Measurements from ENCODE around the gene EMC1.
A peak's percentile ranks its signal among the peaks of the same experiment; 100 is the strongest.
"Not testable (repeated sequence)": the region's sequence is repeated elsewhere in the genome, so short reads cannot be mapped to it uniquely, and the experiment has no call there.

EMC1 gene

GRCh38 chr1:19251305-19252196 is at the start of gene EMC1, which contains the start of gene MRTO4:
TSS of gene EMC1 (minus strand) at chr1:19251524. CDS start at chr1:19251509, 15 bp downstream.
TSS of gene MRTO4 (plus strand) at chr1:19251805. CDS start at chr1:19251836, 31 bp downstream.
- DNase-seq (ENCODE audit: low read depth): peak; percentile 81

DNA sequence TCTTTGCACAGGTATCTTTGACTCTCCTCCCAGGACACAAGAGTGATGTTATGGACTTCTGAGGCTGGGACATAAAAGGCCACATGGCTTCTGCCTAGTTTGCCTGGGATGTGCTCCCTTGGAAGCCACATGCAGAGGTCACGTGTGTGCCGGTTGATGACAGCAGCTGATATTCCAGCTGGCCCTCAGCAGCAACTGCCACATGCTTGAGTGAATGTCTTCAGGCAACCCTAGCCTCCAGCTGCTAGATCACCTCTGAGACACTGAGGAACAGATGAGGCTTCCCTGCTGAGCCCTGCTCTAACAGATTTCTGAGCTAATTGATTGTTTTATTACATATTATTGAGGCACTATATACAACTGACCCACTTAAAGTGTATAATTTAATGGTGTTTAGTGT is 48.9 kb upstream of the EMC1 start:
- no peak for DNase-seq (ENCODE audit: low read depth)

GRCh38 chr1:19294638-19295037 is 43.3 kb upstream of the EMC1 start:
- no peak for DNase-seq (ENCODE audit: low read depth)

DNA sequence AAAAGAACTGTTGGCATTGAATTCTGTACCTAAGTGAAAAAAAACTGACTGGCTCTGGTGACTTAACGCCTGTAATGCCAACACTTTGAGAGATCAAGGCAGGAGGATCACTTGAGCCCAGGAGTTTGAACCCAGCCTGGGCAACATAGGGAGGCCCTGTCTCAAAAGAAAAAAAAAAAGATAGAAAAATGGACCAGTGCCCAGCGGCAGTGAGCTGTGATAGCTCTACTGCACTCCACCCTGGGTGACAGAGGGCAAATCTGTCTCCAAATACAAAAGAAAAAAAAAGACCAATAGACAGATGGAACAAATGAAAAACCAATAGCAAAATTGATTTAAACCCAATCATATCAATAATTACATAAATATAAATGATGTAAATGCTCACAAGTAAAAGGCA is 37.9 kb upstream of the EMC1 start:
- DNase-seq (ENCODE audit: low read depth): no peak

- DNase-seq (ENCODE audit: low read depth): peak; percentile 43
These were observed 37.3 kb upstream of the EMC1 start, which contains the start of gene AKR7A3 for GRCh38 chr1:19288324-19289241. TSS of gene AKR7A3 (minus strand) at chr1:19288770. CDS start at chr1:19288709, 61 bp downstream.

GRCh38 chr1:19287436-19288185 is 36.3 kb upstream of the EMC1 start:
- DNase-seq (ENCODE audit: low read depth): no peak

GRCh38 chr1:19285807-19286206 is 34.5 kb upstream of the EMC1 start:
- not testable (repeated sequence) for DNase-seq (ENCODE audit: low read depth)

GRCh38 chr1:19285366-19285765 is 34.0 kb upstream of the EMC1 start:
- not testable (repeated sequence) for DNase-seq (ENCODE audit: low read depth)

- no peak for DNase-seq (ENCODE audit: low read depth)
These were observed 33.6 kb upstream of the EMC1 start for GRCh38 chr1:19284881-19285280.

- DNase-seq (ENCODE audit: low read depth): no peak
These were observed 32.6 kb upstream of the EMC1 start for GRCh38 chr1:19283891-19284290.

DNA sequence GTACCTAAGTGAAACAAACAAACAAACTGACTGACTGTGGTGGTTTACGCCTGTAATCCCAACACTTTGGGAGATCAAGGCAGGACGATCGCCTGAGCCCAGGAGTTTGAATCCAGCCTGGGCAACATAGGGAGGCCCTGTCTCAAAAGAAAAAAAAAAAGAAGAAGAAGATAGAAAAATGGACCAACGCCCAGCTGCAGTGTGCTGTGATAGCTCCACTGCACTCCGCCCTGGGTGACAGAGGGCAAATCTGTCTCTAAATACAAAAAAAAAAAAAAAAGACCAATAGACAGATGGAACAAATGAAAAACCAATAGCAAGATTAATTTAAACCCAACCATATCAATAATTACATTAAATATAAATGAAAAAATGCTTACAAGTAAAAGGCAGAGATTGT is 23.3 kb upstream of the EMC1 start:
- DNase-seq (ENCODE audit: low read depth): no peak

DNA sequence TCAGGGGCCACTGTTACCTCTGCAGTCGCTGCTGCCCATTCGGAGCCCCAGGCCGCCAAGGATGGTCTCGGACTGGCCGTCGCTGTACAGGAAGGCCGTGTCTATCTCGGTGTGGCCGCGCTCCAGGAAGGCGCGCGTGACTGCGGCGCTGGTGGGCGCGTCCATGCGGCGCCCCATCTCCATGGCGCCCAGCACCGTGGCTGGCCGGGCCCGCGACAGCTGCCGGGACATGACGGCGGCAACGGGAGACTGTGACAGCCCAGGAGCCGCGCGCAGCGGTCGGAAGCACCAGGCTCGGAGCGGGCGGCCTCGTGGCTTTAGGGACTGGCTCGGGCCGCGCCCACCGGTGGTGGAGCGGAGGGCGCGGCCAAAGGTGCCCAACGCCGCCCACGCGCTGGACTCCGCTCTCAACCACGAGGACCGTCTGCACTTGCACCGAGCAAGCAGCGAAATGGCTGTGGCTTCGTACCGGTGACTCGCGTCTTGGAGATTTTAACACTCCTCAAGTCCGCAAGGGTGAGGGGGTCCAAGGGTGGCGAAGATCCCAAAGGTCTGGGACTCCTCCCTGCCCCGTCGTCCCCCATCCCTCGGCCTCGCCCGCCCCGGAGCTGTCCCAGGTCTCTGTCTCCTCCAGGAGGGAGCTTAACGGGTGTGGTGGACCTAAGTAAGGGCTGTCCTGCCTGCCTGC is 22.7 kb upstream of the EMC1 start:
- not testable (repeated sequence) for DNase-seq (ENCODE audit: low read depth)

DNA sequence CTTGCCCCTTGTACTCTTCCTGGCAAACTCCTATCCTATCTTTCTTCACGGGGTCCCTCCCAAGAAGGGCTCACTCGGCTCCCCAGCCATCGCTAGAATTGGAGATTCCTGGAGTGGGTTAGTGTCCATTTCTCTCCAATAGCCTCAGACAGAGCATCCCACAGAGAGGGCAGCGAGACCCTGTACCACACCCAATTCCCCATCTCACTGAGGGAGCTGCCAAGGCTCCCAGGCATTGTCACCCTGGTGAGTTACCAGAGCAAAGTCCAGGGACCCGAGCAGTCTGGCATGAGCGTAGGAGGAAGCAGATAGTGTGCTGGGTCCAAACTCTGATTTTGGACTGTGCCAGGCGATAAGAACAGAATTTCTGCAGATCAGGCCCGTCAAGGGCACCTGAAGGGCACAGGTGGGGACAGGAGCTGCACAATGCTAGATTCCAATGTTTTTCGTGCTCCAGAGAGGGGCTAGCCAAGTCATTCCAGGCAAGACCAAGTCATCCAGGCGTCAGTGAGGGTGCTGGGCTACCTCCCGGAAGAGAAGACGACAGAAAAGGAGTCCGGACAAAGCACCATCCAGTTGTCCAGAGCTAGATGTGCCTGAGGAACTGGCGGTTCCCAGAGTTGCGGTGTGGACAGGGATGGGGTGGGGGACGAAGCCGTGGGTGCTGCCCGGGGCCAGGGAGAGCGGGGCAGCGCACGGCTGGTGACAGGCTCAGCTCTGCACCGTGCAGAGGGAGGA is 22.0 kb upstream of the EMC1 start:
- DNase-seq (ENCODE audit: low read depth): no peak

- DNase-seq (ENCODE audit: low read depth): no peak
These were observed 20.7 kb upstream of the EMC1 start for GRCh38 chr1:19272064-19272463.

GRCh38 chr1:19270343-19270730 is 19.0 kb upstream of the EMC1 start:
- DNase-seq (ENCODE audit: low read depth): not testable (repeated sequence)

- not testable (repeated sequence) for DNase-seq (ENCODE audit: low read depth)
These were observed 18.4 kb upstream of the EMC1 start for GRCh38 chr1:19269427-19270342.

GRCh38 chr1:19268445-19268844 is 17.1 kb upstream of the EMC1 start:
- DNase-seq (ENCODE audit: low read depth): no peak

DNA sequence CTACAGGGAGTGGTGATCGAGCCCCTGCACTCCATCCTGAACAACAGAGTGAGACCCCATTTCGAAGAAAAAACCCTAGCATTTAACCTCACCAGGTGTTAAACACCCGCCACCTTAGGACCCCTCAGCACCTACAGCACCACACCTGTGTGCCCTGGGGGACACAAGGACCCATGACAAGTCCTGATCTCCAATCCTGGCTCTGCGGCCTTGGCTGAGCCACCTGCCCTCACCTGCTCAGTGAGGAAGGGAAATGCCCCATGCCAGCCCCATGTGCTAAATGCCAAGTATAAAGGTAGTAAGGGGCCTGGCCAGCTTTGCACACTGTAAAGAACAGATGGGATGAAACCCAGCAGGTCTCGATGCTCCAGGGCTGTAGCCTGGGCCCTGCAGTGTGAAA is 11.4 kb upstream of the EMC1 start:
- DNase-seq (ENCODE audit: low read depth): no peak

DNA sequence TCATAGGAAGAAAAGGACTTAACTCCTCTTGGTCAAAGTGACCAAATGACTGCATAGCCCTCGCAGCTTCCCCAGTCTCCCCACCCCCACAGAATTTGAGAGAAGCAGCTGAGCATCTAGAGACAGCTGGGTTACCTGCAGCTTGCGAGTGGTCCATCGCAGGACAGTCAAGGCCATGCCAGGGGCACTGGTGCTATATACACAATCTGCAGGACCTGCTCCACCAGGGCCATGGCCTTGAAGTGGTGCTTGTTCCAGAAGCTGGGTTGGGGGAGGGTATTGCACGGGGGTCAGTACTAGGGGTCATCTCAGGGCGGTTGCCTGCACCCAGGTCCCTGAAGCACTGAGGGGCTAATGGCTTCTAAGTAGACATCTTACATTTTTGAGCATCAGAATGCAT is 10.7 kb upstream of the EMC1 start:
- no peak for DNase-seq (ENCODE audit: low read depth)
